Fibroblast of upper back skin (primary cell): ENCODE measurements around the gene BAIAP3.
"Not testable (repeated sequence)": the region's sequence is repeated elsewhere in the genome, so short reads cannot be mapped to it uniquely, and the experiment has no call there.

Experiments used
- DNase-seq: peaks from one replicate; pipeline ENCODE4 v3.0.0-alpha.2; 2013

Gene BAIAP3

DNA sequence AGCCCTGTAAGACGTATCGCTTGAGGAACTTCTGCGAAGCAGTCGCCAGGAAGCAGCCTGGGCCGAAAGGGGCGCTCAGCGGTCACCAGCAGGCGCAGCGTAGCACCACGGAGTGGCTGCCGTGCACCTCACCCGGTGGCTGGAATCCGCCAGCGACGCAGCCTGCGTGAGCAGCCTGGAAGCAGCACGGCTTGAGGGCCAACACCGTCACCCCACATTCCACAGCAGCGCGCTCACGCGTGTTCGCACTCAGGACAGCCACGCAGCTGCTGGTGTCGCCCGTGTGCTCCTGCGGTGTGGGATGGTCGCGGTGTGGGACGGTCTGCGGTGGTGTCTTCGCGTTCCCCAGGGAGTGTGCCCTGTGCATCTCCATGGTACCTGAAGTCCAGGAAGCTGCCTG lies 14.4 kb upstream of the BAIAP3 start:
- no peak for DNase-seq

DNA sequence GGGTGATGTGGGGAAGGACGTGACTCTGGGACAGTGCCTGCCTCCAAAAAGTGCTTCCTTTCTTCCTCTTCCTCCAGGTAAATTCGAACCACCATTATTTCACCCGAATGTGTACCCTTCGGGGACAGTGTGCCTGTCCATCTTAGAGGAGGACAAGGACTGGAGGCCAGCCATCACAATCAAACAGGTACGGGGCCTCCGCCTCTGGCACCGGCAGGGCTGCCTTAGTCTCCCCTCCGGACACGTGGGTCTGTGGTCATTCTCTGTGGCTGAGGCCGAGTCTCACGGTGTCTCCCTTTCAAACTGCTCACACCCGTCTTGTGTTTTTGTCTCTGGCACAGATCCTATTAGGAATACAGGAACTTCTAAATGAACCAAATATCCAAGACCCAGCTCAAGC lies 13.3 kb upstream of the BAIAP3 start:
- DNase-seq = no peak

DNA sequence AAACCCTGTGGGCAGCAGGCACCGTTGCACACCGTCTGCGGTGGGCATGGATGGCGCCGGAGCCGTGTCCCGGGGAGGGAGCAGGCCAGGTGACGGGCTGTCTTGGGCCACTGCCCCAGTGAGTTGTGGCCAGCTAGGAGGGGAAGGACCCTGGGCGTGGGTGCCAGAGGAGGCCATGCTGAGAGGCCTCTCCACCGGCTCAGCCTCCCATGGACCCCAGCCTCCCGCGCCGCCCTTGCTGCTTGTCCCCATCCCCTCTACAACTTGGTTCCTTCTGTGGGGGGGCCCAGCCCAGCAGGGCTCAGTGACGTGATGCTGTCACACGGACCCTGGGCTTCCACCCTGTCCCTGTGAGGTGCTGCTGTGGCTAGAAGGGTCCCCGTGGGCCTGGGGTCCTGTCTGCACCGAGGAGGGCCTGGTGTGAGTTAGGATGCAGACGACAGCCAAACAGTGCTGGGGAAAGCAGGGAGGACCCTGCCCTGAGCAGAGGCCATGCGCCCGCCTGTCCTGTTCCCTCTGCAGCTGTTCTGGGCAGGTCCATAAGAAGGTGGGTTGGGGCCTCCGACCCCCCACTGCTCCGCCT lies 12.7 kb upstream of the BAIAP3 start:
- DNase-seq = no peak

DNA sequence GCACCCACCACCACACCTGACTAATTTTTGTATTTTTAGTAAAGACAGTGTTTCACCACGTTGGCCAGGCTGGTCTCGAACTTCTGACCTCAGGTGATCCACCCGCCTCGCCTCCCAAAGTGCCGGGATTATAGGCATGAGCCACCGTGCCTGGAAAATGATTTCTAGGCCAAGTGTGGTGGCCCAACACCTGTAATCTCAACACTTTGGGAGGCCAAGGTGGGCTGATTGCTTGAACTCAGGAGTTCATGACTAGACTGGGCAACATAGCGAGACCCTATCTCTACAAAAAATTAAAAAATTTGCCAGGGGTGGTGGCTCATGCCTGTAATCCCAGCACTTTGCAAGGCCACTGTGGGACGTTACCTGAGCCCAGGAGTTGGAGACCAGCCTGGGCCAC lies 11.0 kb upstream of the BAIAP3 start:
- DNase-seq = no peak

DNA sequence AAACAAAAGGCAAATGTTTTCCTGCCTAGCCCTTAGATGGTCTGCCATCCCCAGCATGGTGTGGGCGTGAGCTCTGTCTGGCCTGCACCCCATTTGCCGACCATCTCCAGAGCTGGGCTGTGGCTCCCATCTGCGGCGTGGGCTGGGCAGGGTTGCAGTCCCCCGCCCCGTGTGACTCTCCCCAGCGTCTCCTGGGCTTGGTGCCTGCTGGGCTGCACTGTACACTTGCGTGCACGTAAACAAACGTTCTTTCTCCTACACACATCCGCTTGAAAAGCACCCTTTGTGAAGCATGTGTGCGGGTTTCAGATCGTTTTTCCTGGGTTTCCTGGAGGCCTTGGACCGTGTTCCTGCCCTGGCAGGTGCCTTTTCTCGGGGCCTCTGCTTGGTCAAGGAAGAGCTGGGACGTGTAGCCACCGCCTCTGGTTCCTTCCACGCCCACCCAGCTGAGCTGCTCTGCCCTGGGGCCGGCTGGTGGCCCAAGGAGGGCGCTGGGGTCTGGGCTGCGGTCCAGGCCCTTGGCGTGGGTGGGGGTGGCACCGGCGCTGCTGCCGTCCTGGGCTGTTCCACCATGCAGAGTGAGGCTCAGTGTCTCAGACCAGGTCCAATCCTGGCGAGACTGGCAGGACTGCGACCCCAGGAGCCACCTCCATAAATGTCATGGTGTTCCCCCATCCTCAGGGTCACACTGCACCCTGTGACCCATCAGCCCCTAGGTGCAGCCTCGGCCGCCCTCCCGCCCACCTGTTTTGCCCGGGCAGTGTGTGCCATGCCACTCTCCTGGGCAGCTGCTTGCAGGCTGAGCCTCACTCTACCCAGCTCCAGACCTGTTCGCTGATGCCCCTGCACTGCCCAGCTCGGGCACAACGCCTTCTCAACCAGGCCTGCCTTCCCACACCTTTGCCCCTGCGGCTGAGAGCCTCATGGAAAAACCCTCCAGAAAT lies 9.9 kb upstream of the BAIAP3 start:
- DNase-seq = no peak

DNA sequence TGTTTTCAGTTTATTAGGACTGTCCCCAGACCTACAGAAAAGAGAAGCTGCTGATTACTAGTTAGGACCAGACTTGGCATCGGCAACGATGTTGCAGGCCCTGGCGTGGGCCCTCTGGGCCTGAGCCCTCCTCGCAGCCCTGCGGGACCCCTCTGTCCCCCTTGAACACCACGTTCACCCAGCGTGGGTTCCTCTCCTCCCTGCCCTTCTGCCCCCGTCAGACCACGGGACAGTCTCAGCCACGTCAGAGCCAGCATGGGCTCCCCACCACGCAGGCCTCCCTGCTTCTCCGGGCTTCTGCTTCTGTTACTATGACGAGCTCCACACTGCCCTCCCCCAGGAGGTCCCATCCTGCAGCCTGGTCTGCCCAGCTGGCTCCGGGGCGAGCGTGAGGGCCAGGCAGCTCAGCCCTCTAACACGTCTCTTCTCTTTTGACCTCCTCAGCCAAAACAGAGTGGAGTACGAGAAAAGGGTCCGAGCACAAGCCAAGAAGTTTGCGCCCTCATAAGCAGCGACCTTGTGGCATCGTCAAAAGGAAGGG lies 9.1 kb upstream of the BAIAP3 start:
- no peak for DNase-seq

DNA sequence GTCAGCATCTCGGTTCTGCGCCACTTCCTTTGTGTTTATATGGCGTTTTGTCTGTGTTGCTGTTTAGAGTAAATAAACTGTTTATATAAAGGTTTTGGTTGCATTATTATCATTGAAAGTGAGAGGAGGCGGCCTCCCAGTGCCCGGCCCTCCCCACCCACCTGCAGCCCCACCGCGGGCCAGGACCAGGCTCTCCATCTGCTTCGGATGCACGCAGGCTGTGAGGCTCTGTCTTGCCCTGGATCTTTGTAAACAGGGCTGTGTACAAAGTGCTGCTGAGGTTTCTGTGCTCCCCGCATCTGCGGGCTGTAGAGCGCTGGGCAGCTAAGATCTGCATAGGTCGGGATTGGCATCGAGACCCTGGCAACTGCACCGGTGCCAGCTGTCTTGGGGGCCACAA lies 8.2 kb upstream of the BAIAP3 start:
- no peak for DNase-seq

DNA sequence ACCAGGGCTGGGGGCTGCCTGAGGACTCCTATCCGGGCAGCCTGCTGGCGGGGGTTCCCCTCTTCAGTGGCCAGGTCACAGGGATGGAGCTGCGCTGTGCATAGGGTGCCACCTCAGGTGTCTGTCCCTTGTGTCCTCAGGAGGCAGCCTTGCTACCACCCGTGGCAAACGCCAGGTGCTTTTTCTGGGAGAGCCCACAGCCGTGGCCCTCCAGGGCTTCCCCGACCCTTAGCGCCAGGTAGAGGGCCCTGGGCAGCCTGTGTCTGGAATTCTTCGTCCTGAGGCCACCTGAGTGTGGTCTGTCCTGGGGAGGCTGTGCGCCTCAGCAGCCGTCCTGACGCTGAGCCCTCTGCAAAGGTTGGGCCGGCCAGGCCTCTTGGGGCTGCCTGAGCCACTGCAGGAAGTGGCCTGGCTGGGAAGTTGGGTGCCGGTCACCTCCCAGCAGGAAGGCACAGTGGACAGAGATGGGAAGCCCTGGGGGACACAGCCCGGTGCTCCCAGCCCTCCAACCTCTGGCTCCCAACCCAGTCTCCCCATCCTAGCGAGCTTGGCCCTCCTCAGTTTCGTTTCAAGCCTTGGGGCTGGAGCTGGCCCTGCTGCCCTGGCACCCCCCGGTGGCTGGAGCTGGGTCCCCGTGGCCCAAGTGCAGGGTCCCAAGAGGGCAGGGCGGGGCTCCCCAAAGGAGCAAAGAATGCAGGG lies 7.6 kb upstream of the BAIAP3 start:
- no peak for DNase-seq

DNA sequence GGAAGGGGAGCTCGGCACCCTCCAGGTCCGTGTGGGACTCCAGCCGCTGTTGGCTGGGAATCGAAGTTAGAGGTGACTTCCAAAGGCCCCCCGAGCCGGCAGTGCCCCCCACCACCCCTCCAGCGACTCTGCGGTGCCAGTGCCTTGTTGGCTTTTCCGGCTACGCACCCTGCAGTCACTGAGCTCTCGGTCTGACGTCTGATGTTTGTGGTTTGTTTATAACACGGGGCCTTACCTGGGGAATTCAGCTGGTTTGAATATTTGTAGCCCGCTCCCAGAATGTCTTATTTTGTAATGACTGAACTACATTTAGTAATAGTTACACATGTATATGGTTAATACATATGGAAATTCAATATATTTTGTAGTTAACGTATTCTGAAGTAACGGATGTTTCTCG lies 7.1 kb upstream of the BAIAP3 start:
- DNase-seq = no peak

DNA sequence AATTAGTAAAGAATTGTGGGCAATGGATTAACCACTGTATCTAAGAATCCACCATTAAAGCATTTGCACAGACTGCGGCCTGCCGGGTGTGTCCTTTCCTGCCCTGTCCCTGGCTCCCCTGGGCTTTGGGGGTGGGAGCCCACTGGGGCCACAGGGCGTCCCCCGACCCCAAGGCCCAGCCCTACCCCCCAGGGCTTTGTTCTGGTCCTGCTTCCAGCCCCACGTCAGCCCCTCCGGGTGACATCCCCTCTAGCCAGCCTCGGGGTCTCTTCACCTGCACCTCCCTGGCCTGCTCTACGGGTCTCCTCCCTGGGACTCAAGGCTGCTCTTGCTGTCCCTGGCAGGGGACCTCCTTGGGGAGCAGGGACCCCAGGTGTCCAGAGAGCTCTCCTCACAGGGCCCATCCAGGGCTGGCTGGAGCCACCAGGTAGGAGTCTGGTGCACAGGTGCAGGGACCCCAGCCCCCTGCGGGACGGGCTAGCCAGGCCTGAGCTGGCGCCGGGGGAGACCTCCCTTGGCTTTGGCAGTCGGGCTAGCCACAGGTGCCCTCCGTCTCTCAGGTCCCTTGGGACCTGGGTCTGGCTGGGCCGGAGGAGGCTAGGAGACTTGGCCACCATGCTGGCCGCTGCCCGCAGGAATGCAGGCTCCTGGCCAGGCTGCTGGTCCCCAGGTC lies 6.4 kb upstream of the BAIAP3 start:
- no peak for DNase-seq

DNA sequence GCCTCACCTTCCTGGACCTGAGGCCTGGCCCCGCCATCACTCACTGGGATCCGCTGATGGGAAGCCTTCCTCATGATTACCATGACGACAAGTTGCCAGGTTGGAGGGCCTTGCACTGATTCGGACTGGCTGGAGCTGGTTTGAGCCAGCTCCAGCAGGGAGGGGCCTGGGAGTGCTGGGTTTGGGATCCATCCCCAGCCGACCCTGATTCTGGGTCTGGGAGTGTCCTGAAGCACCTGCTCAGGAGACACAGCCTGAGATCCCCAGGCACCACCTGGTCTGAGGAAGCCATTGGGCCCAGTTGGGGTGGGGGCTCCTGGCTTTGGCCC lies 5.9 kb upstream of the BAIAP3 start:
- DNase-seq = no peak

DNA sequence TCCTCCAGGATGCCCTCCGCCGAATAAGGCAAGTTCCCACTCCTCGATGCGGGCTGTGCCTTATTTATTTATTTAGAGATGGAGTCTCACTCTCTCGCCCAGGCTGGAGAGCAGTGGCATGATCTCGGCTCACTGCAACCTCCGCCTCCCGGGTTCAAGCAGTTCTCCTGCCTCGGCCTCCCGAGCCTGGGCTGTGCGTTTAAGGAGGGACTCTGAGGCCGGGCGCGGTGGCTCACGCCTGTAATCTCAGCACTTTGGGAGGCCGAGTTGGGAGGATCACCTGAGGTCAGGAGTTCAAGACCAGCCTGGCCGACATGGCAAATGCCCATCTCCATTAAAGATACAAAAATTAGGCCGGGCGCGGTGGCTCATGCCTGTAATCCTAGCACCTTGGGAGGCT lies 5.3 kb upstream of the BAIAP3 start:
- not testable (repeated sequence) for DNase-seq

DNA sequence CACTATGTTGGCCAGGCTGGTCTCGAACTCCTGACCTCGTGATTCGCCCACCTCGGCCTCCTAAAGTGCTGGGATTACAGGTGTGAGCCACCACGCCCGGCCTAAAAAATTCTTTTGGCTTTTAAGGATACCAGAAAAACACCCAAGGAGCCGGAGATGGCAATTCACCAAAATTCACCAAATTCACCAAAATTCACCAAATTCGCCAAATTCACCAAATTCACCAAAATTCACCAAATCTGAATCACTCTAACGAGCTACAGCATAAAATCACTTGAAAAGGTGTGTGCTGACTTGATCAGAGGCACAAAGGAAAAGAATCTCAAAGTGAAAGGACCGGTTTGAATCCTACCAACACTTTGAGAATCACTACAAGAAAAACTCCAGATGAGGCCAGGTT lies 4.5 kb upstream of the BAIAP3 start:
- DNase-seq = not testable (repeated sequence)

DNA sequence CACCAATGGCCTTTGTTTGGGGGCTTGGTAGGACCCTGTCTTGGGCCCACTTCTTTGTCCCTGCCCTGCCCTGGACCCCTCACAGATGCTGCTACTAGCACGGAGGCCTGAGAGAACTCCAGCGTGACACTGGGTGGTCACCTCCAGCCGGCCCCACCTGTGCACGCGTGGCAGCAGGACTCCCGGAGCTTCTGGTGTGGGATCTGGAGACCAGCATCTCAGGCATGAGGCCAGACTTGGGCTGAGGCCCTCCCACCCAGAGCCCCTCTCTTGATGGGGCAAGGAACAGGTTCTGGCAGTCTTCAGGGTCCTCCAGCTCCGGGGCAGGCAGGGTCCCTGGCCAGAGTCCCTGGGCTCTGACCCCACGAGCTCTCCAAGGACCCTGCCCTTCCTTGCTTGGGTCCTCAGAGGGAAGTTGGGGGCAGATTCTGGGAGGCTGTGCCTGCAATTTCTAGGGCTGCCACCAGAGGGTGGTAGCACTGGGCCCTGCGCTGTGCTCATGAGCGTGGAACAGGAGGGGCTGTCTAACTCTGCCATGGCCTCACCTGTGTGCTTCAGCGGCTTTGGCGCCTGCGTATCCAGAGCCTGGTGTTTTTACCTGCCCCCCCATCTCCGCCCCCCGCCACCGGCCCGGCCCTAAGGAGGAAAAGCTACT lies 3.1 kb upstream of the BAIAP3 start:
- DNase-seq = no peak

DNA sequence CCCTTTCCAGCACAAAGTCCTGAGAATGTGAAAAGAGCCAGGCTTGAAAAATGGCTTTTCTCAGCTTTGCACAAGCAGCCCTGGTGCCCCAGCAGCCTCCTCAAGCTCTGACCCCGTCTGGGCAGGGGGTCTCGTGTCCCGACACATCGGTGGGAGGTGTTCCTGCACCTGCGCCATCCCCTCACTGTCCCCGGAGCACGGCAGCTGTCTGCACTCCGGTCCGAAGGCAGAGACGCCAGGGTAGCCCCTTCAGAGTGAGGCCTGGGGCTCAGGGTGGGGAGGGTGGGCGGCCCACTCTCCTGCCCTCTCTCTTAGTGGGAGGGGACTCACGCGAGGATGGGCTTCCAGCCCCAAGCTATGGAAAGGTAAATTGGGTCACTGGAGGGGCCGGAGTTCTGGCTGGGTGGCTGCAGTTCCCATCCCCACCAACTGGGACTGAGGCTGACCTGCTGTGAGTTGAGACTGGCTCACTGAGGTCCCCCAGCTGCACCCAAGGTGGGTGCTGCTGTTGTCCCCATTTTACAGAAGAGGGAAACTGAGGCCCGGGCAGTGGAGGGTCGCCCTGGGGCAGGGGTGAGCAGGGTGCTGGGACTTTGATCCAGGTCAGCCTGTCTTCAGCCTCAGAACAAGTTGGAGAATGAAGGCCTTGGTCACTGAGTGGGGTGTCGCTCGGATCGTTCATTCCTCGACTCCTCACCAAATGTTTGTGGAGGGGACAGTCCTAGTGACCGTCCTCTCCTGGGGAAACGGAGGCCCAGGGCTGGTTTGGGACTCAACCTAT lies 2.3 kb upstream of the BAIAP3 start:
- DNase-seq = no peak

DNA sequence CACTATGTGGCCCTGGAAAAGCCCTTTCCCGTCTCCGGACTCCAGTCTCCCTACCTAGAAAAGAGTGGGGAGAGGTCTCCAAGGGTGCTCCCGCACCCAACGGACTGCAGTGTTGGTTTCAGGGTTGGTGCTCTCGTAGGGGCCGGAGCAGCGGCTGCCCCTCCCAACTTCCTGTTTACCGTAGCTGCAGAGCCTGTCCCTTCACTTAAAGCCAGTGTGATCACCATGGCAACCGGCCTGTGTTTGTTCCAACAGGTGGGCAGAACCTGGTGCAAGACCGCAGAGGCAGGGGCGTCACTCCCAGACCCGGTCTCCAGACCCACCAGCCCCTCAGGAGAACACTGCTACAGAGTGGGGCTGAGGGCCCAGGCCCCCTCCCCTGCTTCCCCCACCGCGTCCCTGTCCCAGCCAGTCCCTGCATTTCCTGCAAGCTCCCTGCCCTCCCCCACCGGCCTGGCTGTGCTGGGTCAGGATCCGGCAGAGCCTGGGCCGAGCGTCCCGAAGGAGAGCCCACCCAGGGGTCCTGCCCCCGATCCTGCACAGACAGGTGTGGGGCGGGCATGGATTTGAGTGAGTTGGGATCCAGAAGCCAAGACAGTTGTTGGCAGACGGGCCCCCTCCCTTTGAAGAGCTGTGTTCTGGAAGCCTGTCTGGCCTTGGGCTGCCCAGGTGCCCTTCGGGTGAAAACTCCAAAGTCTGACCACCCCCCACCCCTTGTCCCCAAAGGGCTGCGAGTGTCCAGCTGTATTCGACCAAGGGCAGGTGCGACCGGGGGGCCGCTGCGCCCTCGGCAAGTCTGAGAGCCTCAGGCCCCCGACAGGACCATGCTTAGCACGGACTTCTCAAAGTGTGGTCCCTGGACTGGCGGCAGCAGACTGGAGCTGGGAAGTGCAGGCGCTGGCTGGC lies 1.5 kb upstream of the BAIAP3 start:
- no peak for DNase-seq

DNA sequence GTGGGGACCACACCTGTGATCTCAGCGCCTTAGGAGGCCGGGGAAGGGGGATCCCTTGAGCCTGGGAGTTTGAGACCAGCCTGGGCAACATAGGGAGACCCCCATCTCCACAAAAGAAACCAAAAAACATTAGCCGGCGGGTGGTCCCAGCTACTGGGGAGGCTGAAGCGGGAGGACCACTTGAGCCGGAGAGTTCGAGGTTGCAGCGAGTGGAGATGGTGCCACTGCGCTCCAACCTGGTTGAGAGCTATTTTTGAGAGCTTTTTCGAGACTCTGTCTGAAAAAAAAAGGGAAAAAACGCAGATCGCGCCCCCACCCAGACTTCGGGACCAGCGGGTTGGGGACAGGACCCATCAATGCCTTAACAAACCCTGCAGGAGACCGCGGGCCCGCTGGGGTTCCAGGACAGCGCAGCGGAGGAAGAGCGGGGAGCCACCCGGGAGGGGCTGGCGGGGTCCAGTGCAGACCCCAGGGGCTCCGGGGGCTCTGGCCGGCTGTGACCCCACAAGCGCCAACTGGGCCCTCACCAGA lies 762 bp upstream of the BAIAP3 start:
- no peak for DNase-seq

DNA sequence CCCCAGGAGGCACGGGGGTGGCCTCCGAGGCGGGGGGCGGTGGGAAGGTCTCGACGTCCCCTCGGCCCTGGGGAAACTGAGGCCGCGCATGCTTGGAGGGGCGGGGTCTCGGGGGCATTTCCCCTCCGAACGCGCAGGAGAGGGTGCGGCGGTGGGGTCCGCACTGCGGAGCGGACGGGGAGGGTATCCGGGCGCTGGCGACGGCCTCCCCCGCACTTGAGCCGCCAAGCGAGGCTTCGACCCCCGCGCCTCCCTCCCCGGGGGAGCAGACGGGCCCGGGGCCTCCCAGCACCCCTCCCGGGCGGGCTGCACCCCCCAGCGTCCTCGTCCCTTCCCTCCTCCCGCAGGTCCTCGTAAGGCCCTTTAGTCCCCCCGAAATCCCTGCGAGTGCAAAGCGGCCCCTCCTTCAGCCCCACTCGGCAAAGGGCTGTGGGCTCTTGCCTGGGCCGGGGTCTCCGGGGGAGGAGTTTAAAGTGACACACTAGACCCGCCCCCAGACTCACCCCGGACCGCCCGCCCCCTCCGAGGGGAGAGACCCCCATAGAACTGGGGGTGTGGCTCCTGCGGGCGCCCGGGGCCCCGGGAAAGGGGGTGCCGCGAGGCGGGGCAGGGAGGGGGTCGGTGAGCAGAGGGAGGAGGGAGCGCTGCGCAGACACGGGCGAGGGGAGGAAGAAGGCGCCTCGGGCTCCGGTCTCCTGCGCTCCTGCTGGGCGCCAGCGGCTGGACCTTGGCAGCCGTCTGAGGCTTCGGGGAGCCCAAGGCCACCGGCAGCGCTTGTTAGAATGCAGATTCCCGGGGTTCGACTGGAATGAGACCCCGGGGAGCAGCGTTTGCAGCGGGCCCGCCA lies 632 bp downstream of the BAIAP3 start:
- DNase-seq = no peak

DNA sequence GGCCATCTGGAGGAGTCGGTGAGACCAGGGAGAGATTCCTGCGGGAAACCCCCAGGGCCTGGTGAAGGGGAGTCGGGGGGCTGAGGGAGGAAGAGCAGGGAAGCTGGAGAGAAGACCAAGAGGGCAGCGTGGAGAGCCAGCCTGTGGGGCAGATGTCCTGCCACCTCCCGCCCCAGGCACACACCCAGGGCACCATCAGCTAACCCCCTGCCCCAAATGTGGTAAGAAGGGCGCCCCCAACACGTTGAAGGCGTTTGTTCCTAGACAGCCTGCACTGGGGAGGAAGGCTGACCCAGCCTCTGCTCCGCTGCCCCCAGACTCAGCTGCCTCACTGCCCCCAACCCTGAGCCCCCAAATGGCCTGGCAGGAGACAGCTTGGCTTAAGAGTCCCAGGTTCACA lies 1.3 kb downstream of the BAIAP3 start:
- DNase-seq = no peak
